ENCODE measurements around the gene CAP1. TPM values are rescaled to one million over a fixed set of nuclear protein-coding genes. Genes with fewer than 3 reads are reported as not detected.
A peak's percentile ranks its signal among the peaks of the same experiment; 100 is the strongest.

Gene CAP1
- total RNA-seq, 1 donor from 2014 or later = 512 TPM

DNA sequence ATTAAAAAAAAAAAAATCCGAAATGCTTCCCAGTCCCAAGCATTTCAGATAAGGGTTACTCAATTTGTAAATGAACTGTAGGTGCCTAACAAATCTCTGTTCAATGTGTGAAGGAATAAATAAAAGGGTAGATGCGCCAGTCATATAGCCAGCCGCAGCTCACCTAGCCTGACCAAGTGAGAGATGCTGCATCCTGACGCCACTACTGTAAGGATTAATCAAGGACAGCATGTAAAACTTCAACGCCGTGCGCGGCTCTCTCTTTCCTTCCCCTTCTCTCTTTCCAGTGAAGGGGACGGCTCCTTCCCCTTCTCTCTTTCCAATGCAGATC, 56.1 kb downstream of the CAP1 start:
- peaks cover 29% of the 10 kb centered on the region for H3K36me3 Mint-ChIP-seq (ENCODE audit: low read depth)
- intact Hi-C loops (cut with micrococcal nuclease) = loop anchor here (5.0 kb wide), 1 partner anchor 241 kb away; no protein-coding TSS in a partner anchor
- H3K27ac Mint-ChIP-seq = peak overlapping the region; percentile 93
- DNase-seq (ENCODE audit: low spot score) = no peak
- peaks cover 2% of the 10 kb centered on the region for H3K9me3 Mint-ChIP-seq
- peaks cover 3% of the 10 kb centered on the region for H3K27me3 Mint-ChIP-seq (ENCODE audit: low read depth)
- peaks cover 24% of the 10 kb centered on the region for H3K4me1 Mint-ChIP-seq (ENCODE audit: low read depth)
- peak overlapping the region; percentile 99 for H3K4me3 Mint-ChIP-seq (ENCODE audit: low read depth)

DNA sequence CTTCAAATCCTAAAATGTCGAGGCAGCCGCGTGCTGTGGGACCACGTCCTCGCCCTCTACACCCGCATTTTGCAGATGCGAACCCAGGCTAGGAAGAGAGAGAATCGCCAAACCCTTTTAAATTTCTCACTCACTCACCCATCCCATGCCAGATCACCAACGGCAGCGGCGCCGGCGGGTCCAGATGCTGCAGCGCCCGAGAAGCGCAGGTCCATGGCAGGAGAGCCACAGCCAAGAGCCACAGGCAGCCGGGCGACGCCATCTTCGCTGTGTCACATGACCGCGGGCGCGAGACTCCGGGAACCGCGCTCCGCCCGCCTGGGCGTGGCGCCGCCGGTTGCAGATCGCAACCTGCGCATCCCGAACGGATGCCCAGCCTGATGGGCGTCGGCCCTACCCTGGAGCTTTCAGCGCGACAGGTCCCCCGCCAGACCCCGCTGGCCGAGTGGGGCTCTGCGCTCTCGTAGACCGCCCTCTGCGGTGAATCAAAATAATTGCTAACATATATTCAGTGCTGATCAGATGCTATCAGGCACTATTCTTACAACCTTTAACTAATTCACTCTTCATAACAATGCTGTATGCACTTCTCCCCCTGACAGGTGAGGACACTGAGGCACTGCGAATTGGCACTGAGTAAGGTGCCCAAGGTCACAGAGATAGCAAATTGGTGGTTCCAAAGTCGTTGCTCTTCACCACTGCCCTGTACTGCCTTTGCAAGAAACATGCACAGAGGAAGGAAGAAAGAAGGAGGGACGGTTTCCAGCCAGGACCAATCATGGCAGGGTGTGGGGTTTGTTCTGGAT, 56.7 kb downstream of the CAP1 start, which contains the start of gene PPT1:
TSS of gene PPT1 (minus strand) at position 276 of the 806 bp plus-strand sequence. CDS start at position 262, 14 bp downstream.
- peak within 1 kb of the TSS; percentile 93 for H3K27ac Mint-ChIP-seq
- H3K4me1 Mint-ChIP-seq (ENCODE audit: low read depth) = peaks cover 24% of the 10 kb centered on the region
- peak; percentile 74 for DNase-seq (ENCODE audit: low spot score)
- intact Hi-C loops (cut with micrococcal nuclease) = loop anchor here (5.0 kb wide), 1 partner anchor 240 kb away; no protein-coding TSS in a partner anchor
- peaks cover 8% of the 10 kb centered on the region for H3K9me3 Mint-ChIP-seq
- H3K27me3 Mint-ChIP-seq (ENCODE audit: low read depth) = peaks cover 8% of the 10 kb centered on the region
- peaks cover 25% of the 10 kb centered on the region for H3K36me3 Mint-ChIP-seq (ENCODE audit: low read depth)
- H3K4me3 Mint-ChIP-seq (ENCODE audit: low read depth) = peak within 1 kb of the TSS; percentile 99

DNA sequence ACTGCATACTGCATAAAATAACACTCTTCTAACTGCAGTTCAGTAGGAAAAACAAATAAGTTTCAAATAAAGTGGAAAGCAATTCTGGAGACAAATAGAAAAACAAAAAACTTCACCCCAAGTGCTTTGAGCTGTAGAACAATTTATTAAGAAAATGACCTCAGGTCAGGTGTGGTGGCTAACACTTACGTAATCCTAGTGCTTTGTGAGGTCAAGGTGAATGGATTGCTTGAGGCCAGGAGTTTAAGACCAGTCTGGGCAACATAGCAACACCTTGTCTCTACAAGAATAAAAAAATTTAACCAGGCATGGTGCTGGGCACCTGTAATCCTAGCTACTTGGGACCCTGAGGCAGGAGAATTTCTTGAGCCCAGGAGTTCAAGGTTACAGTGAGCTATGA, 61.5 kb downstream of the CAP1 start:
- H3K36me3 Mint-ChIP-seq (ENCODE audit: low read depth) = peaks cover 4% of the 10 kb centered on the region
- peaks cover 17% of the 10 kb centered on the region for H3K9me3 Mint-ChIP-seq
- peaks cover 15% of the 10 kb centered on the region for H3K27me3 Mint-ChIP-seq (ENCODE audit: low read depth)
- no peak for DNase-seq (ENCODE audit: low spot score)
- H3K27ac Mint-ChIP-seq = no peak overlapping the region
- intact Hi-C loops (cut with micrococcal nuclease) = no loop called here
- no peak overlapping the region for H3K4me3 Mint-ChIP-seq (ENCODE audit: low read depth)
- peaks cover 4% of the 10 kb centered on the region for H3K4me1 Mint-ChIP-seq (ENCODE audit: low read depth)

DNA sequence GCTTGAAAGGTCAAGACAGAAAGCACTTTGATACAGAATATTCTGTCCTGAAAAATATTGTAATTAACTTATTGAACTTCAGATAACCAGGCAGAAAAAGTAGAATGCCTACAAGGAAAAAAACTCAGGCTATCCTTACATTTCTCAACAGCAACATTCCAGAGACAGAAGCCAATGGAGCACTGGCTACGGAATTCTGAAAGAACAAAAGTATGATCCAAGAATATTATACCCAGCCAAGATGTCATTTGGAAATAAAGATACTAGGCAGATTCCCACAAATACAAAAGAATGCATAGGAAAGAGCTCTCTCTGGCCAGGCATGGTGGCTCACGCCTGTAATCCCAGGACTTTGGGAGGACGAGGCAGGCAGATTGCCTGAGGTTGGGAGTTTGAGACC, 62.4 kb downstream of the CAP1 start:
- H3K4me3 Mint-ChIP-seq (ENCODE audit: low read depth) = no peak overlapping the region

DNA sequence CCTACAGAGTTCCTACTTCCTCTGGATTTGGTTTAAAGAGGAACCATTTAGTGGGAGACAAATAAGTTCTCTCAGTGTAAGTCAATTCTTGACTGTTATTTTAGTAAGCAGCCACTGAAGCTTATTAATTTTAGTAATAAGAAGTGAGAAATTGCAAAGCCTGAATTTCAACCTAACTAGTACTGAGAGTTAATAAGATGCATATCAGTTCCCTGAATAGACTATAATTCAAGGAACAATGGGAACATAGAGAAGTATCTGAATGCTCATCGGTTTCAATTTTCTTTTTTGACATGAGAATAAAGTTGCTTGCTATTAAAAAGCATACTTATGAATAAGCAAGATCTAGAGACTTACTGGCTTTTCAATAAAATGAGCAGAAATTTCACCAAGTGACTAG, 64.5 kb downstream of the CAP1 start:
- Mint-ChIP-seq H3K27me3 (ENCODE audit: low read depth) (peaks cover 20% of the 10 kb centered on the region), H3K27ac (no peak overlapping the region), H3K9me3 (peaks cover 28% of the 10 kb centered on the region), H3K36me3 (ENCODE audit: low read depth) (peaks cover 4% of the 10 kb centered on the region), H3K4me3 (ENCODE audit: low read depth) (no peak overlapping the region), H3K4me1 (ENCODE audit: low read depth) (no peaks in the 10 kb centered on the region)
- DNase-seq (ENCODE audit: low spot score) = no peak
- intact Hi-C loops (cut with micrococcal nuclease) = no loop called here

More for the DNA sequence above, 62.4 kb downstream of the CAP1 start:
- peaks cover 4% of the 10 kb centered on the region for H3K36me3 Mint-ChIP-seq (ENCODE audit: low read depth)
- peaks cover 17% of the 10 kb centered on the region for H3K9me3 Mint-ChIP-seq
- no peak overlapping the region for H3K27ac Mint-ChIP-seq
- H3K27me3 Mint-ChIP-seq (ENCODE audit: low read depth) = peaks cover 16% of the 10 kb centered on the region
- DNase-seq (ENCODE audit: low spot score) = no peak
- no peaks in the 10 kb centered on the region for H3K4me1 Mint-ChIP-seq (ENCODE audit: low read depth)
- intact Hi-C loops (cut with micrococcal nuclease) = no loop called here

DNA sequence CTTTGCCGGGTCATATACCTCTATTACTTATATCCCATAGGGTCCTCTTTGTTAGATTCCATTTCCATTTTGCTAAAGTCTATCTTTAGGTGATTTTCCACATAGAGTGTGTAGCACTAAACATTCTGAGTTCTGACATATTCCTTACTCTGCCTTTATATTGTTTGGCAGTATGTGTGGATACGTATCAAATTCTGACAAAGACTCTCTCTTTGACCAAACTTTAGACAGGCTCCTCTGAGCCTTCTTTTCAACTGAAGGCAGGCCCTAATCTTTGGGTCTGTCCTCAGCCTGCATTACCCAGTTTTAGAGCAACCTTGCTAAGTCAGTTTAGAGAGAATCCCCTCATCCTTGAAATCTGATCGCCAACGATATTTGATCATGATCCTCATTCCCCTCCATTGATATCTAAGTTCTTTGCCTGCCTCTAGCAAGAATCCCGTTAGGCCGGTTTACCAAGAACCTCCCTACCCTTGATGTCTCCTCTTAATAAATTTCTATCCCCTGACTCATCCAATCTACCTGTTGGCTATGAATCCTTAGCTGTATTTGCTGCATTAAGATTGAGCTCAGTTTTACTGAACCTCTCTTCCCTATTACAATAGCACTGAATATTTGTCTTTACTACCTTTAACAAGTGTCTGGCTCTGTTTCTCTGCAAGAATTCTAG, 66.9 kb downstream of the CAP1 start:
- Mint-ChIP-seq H3K4me1 (ENCODE audit: low read depth) (no peaks in the 10 kb centered on the region), H3K4me3 (ENCODE audit: low read depth) (no peak overlapping the region)

DNA sequence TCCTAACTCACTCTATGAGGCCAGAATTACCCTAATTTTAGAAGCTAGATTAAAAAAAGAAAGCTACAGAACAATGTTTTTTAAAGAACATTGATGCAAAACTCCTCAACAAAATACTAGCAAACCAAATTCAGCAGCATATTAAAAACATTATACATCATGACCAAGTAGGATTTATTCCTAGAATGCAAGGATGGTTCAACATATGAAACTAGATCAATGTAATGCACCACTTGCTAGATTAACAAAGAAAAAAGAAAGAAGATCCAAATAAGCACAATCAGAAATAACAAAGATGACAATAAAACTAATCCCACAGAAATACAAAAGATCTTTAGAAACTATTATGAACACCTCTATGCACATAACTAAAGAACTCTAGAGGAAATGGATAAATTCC, 69.9 kb downstream of the CAP1 start:
- H3K4me1 Mint-ChIP-seq (ENCODE audit: low read depth) = no peaks in the 10 kb centered on the region
- intact Hi-C loops (cut with micrococcal nuclease) = no loop called here
- peaks cover 6% of the 10 kb centered on the region for H3K36me3 Mint-ChIP-seq (ENCODE audit: low read depth)
- H3K4me3 Mint-ChIP-seq (ENCODE audit: low read depth) = no peak overlapping the region
- H3K9me3 Mint-ChIP-seq = peaks cover 28% of the 10 kb centered on the region
- H3K27me3 Mint-ChIP-seq (ENCODE audit: low read depth) = peaks cover 26% of the 10 kb centered on the region
- no peak overlapping the region for H3K27ac Mint-ChIP-seq
- DNase-seq (ENCODE audit: low spot score) = no peak

More for the DNA sequence above, 66.9 kb downstream of the CAP1 start:
- Mint-ChIP-seq H3K27ac (no peak overlapping the region), H3K36me3 (ENCODE audit: low read depth) (peaks cover 10% of the 10 kb centered on the region), H3K9me3 (peaks cover 32% of the 10 kb centered on the region), H3K27me3 (ENCODE audit: low read depth) (peaks cover 17% of the 10 kb centered on the region)
- intact Hi-C loops (cut with micrococcal nuclease) = no loop called here
- DNase-seq (ENCODE audit: low spot score) = no peak

- H3K4me1 Mint-ChIP-seq (ENCODE audit: low read depth) = no peaks in the 10 kb centered on the region
- peaks cover 39% of the 10 kb centered on the region for H3K27me3 Mint-ChIP-seq (ENCODE audit: low read depth)
- H3K9me3 Mint-ChIP-seq = peaks cover 20% of the 10 kb centered on the region
- no peak overlapping the region for H3K27ac Mint-ChIP-seq
- intact Hi-C loops (cut with micrococcal nuclease) = no loop called here
- no peak overlapping the region for H3K4me3 Mint-ChIP-seq (ENCODE audit: low read depth)
- DNase-seq (ENCODE audit: low spot score) = no peak
- H3K36me3 Mint-ChIP-seq (ENCODE audit: low read depth) = peaks cover 6% of the 10 kb centered on the region
These were observed 73.9 kb downstream of the CAP1 start for GRCh38 chr1:40114400-40114799.

DNA sequence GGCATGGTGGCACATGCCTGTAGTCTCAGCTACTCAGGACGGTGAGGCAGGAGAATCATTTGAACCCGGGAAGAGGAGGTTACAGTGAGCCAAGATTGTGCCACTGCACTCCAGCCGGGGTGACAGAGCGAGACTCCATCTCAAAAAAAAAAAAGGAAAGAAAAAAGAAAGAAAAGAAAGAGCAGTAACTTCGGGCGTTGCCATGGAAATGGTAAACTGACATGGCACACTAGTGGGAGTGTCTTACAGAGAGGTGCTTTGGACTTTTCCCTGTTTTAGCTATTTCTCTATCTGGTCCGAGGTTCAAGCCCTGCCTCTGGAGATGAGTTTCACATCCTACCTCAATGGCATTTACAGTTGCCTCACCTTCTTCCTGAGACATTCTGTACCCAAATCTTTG, 79.6 kb downstream of the CAP1 start:
- Mint-ChIP-seq H3K4me3 (ENCODE audit: low read depth) (no peak overlapping the region), H3K27ac (no peak overlapping the region), H3K4me1 (ENCODE audit: low read depth) (no peaks in the 10 kb centered on the region), H3K36me3 (ENCODE audit: low read depth) (no peaks in the 10 kb centered on the region), H3K27me3 (ENCODE audit: low read depth) (peaks cover 37% of the 10 kb centered on the region), H3K9me3 (no peaks in the 10 kb centered on the region)
- intact Hi-C loops (cut with micrococcal nuclease) = no loop called here
- no peak for DNase-seq (ENCODE audit: low spot score)

Other genes starting within 250 kb of the CAP1 start
- 22.8 and 26.2 TPM in 2 replicates for gene TRIT1, start 157.2 kb upstream of the CAP1 start, total RNA-seq
- gene MYCL, start 138.8 kb upstream of the CAP1 start, total RNA-seq = 0.50 and 0.57 TPM in 2 replicates
- gene MFSD2A, start 85.6 kb upstream of the CAP1 start, total RNA-seq = 43.3 and 47.8 TPM in 2 replicates
- gene PPT1, start 56.5 kb downstream of the CAP1 start, total RNA-seq = 87.8 and 92.3 TPM in 2 replicates
- 22.3 and 22.6 TPM in 2 replicates for gene RLF, start 120.7 kb downstream of the CAP1 start, total RNA-seq
- not detected in 2 replicates for gene TMCO2, start 207.2 kb downstream of the CAP1 start, total RNA-seq
- 48.2 TPM in 2 replicates for gene ZMPSTE24, start 217.5 kb downstream of the CAP1 start, total RNA-seq

Data from activated T-helper 2 cell treated with anti-CD3 and anti-CD28 coated beads, Interferon-gamma antibody, Interleukin-2, Interleukin-4, amounts not matched to agents 10 μg/mL and 5 μg/mL and 100 μg/mL, durations not matched to agents 14 hours and 24 hours and 36 hours (primary cell).